H1 (cell line): ENCODE data around the gene TMEM82. TPM values are rescaled to one million over a fixed set of nuclear protein-coding genes. Genes with fewer than 3 reads are reported as not detected.

Experiments
- CTCF ChIA-PET: fragments of 300-600 bp; sonication (Branson Sonifier 250); formaldehyde crosslinking; loops from one replicate; lab custom pipeline; 2021; ENCODE audit not compliant: partially characterized antibody; lab: Charles Lee
- POLR2A ChIA-PET: fragments of 300-600 bp; sonication (Branson Sonifier 250); formaldehyde crosslinking; loops from one replicate; lab custom pipeline; 2021; ENCODE audit warnings: inconsistent platforms; ENCODE audit not compliant: partially characterized antibody; lab: Charles Lee
- DNase-seq, 2 experiments: peaks; one replicate each; pipeline versions ENCODE4 v3.0.0 to v3.0.0-alpha.2; 2010 to 2022; ENCODE audit warnings: low spot score in 2 of 2, low read depth in 1 of 2, mixed read lengths in 1 of 2
- FAIRE-seq: peaks from 2 replicates; lab custom pipeline; 2011; peaks lifted over from hg19 to GRCh38; lab: Jason Lieb, UNC
- H2AFZ ChIP-seq: 2 replicates; pipeline ENCODE4 v1.8.1; 2012; ENCODE audit warnings: low read length, inconsistent platforms
- H2AK5ac ChIP-seq: 2 replicates; pipeline ENCODE4 v1.6.1; 2013; ENCODE audit warnings: low read depth, low read length
- H2BK120ac ChIP-seq: replicated peaks from 2 replicates; pipeline ENCODE3; 2013; ENCODE audit warnings: low read depth, low read length, inconsistent platforms
- H2BK12ac ChIP-seq: 2 replicates; pipeline ENCODE4 v1.6.1; 2013; ENCODE audit warnings: low read depth, low read length
- H2BK15ac ChIP-seq: 2 replicates; pipeline ENCODE4 v1.6.1; 2013; ENCODE audit warnings: low read length
- H2BK20ac ChIP-seq: 2 replicates; pipeline ENCODE4 v1.6.1; 2013; ENCODE audit warnings: low read length
- H2BK5ac ChIP-seq: 2 replicates; pipeline ENCODE4 v1.6.1; 2013; ENCODE audit warnings: low read depth, low read length
- H3K14ac ChIP-seq: 2 replicates; pipeline ENCODE4 v1.6.1; 2013; ENCODE audit warnings: inconsistent platforms; ENCODE audit not compliant: insufficient read length
- H3K18ac ChIP-seq: 2 replicates; pipeline ENCODE4 v1.6.1; 2013; ENCODE audit warnings: low read length; ENCODE audit errors: extremely low read depth
- H3K23ac ChIP-seq: 2 replicates; pipeline ENCODE4 v1.6.1; 2013; ENCODE audit warnings: inconsistent platforms; ENCODE audit not compliant: insufficient read length
- H3K23me2 ChIP-seq: 2 replicates; pipeline ENCODE4 v1.6.1; 2013; ENCODE audit warnings: low read depth, low read length
- H3K27ac ChIP-seq: 2 replicates; pipeline ENCODE4 v1.6.1; 2011; ENCODE audit warnings: low read depth, low read length, inconsistent platforms
- H3K27me3 ChIP-seq, 4 experiments: replicated peaks in 1 of 4; 1 replicate in 1 of 4; 2 replicates in 3 of 4; pipeline versions ENCODE4 v1.6.1 to v1.8.1; 2011 to 2013; ENCODE audit warnings: low read length in 3 of 4, mild to moderate bottlenecking in 3 of 4, inconsistent platforms in 2 of 4, mixed read lengths in 2 of 4, moderate library complexity in 1 of 4; ENCODE audit not compliant: control insufficient read depth in 3 of 4, insufficient read depth in 3 of 4; ENCODE audit errors: extremely low read depth in 1 of 4
- H3K36me3 ChIP-seq, 4 experiments: 2 replicates each; pipeline versions ENCODE4 v1.6.1 to v1.8.1; 2011 to 2013; ENCODE audit warnings: mild to moderate bottlenecking in 4 of 4, low read length in 3 of 4, moderate library complexity in 2 of 4, control low read depth in 1 of 4, inconsistent platforms in 1 of 4; ENCODE audit not compliant: insufficient read depth in 4 of 4, control insufficient read depth in 2 of 4
- H3K4ac ChIP-seq: replicated peaks from 2 replicates; pipeline ENCODE3; 2013; ENCODE audit warnings: low read length, low read depth, mixed read lengths, inconsistent platforms; ENCODE audit not compliant: insufficient read length
- H3K4me1 ChIP-seq, 4 experiments: replicated peaks in 1 of 4; 1 replicate in 1 of 4; 2 replicates in 3 of 4; pipeline versions ENCODE4 v1.6.1 to v1.8.1; 2011 to 2013; ENCODE audit warnings: low read length in 3 of 4, inconsistent platforms in 2 of 4, mixed read lengths in 1 of 4; ENCODE audit not compliant: insufficient read depth in 4 of 4, control insufficient read depth in 3 of 4
- H3K4me2 ChIP-seq, 2 experiments: 2 replicates each; pipeline versions ENCODE4 v1.6.1 to v1.8.1; 2011 to 2013; ENCODE audit warnings: low read depth in 2 of 2, low read length in 2 of 2, control low read depth in 1 of 2, inconsistent platforms in 1 of 2, mild to moderate bottlenecking in 1 of 2; ENCODE audit not compliant: insufficient read depth in 1 of 2
- H3K4me3 ChIP-seq, 4 experiments: fragments of 200-600, 300-600 bp in 1 of 4; sonication (generic), shearing (Covaris generic), sonication (Bioruptor Twin) in 1 of 4; 2 replicates each; pipeline versions ENCODE4 v1.5.1 to v1.8.1; 2011 to 2016; ENCODE audit warnings: low read length in 4 of 4, low read depth in 3 of 4, control low read depth in 2 of 4, inconsistent platforms in 2 of 4, mild to moderate bottlenecking in 2 of 4, mixed read lengths in 1 of 4, moderate library complexity in 1 of 4; ENCODE audit not compliant: insufficient read depth in 2 of 4; ENCODE audit errors: extremely low read depth in 1 of 4
- H3K56ac ChIP-seq: replicated peaks from 2 replicates; pipeline ENCODE3; 2013; ENCODE audit warnings: low read depth, mild to moderate bottlenecking, mixed read lengths, low read length, inconsistent platforms; ENCODE audit not compliant: insufficient read length
- H3K79me1 ChIP-seq: 2 replicates; pipeline ENCODE4 v1.6.1; 2013; ENCODE audit warnings: low read depth, low read length, control low read depth
- H3K79me2 ChIP-seq, 2 experiments: 2 replicates each; pipeline versions ENCODE4 v1.6.1 to v1.8.1; 2012 to 2013; ENCODE audit warnings: low read length in 2 of 2, mild to moderate bottlenecking in 2 of 2, inconsistent platforms in 1 of 2; ENCODE audit not compliant: insufficient read depth in 2 of 2, control insufficient read depth in 1 of 2
- H3K9ac ChIP-seq, 4 experiments: replicated peaks in 1 of 4; 1 replicate in 1 of 4; 2 replicates in 3 of 4; pipeline versions ENCODE4 v1.6.1 to v1.8.1; 2011 to 2013; ENCODE audit warnings: low read depth in 3 of 4, low read length in 3 of 4, control low read depth in 2 of 4, mild to moderate bottlenecking in 2 of 4, moderate library complexity in 2 of 4, inconsistent platforms in 1 of 4; ENCODE audit errors: extremely low read depth in 1 of 4
- H3K9me3 ChIP-seq, 2 experiments: 2 replicates each; pipeline versions ENCODE4 v1.6.1 to v1.8.1; 2012 to 2013; ENCODE audit warnings: mild to moderate bottlenecking in 2 of 2, moderate library complexity in 2 of 2, control low read depth in 1 of 2, inconsistent platforms in 1 of 2, low read depth in 1 of 2, low read length in 1 of 2, mixed read lengths in 1 of 2; ENCODE audit not compliant: insufficient read depth in 2 of 2
- H4K20me1 ChIP-seq, 2 experiments: replicated peaks in 1 of 2; 2 replicates each; pipeline versions ENCODE3 to v1.8.1; 2011 to 2013; ENCODE audit warnings: inconsistent platforms in 2 of 2, low read length in 2 of 2, mild to moderate bottlenecking in 1 of 2; ENCODE audit not compliant: insufficient read depth in 2 of 2, control insufficient read depth in 1 of 2
- H4K5ac ChIP-seq: 2 replicates; pipeline ENCODE4 v1.6.1; 2013; ENCODE audit warnings: low read length, low read depth, mixed read lengths, inconsistent platforms; ENCODE audit not compliant: insufficient read length
- H4K8ac ChIP-seq: 2 replicates; pipeline ENCODE4 v1.8.0; 2013; ENCODE audit warnings: mild to moderate bottlenecking, moderate library complexity, low read length, inconsistent platforms; ENCODE audit not compliant: insufficient read depth; ENCODE audit errors: extremely low read depth
- H4K91ac ChIP-seq: replicated peaks from 2 replicates; pipeline ENCODE3; 2013; ENCODE audit warnings: low read length, mixed read lengths, inconsistent platforms; ENCODE audit not compliant: insufficient read length
- KDM1A ChIP-seq: fragments of 200-600, 300-600 bp; sonication (generic); IDR thresholded peaks from 2 replicates; pipeline ENCODE4 v1.7.1; 2016; ENCODE audit warnings: mild to moderate bottlenecking, low read length, borderline replicate concordance
- POLR2AphosphoS5 ChIP-seq: IDR thresholded peaks from 2 replicates; pipeline ENCODE4 v1.6.1; 2011; ENCODE audit warnings: low read depth, low read length
- WGBS, 2 experiments: shearing (Covaris generic) in 1 of 2; methylation state at CpG; one replicate each; pipeline versions ENCODE4 v1.1.6 to v1.1.7; 2013 to 2015; ENCODE audit warnings: low lambda C conversion rate in 2 of 2, mixed read lengths in 2 of 2, inconsistent platforms in 1 of 2, low coverage in 1 of 2, missing lambda C conversion rate in 1 of 2; ENCODE audit not compliant: insufficient replicate concordance in 2 of 2, insufficient coverage in 1 of 2, insufficient read length in 1 of 2; ENCODE audit errors: extremely low coverage in 1 of 2, missing lambda C conversion rate in 1 of 2; 5-methylcytosine and 5-hydroxymethylcytosine counted together
- polyA plus RNA-seq, 7 experiments: library from polyadenylated mRNA; depleted of rRNA in 3 of 7; stranded (reverse) in 5 of 7; unstranded in 2 of 7; fragments of >200 nt in 5 of 7; fragments of 200-250 nt in 2 of 7; gene quantifications; 1 replicate in 5 of 7; 2 replicates in 1 of 7; 4 replicates in 1 of 7; pipeline versions ENCODE4 v1.2.1 to v1.2.3, GENCODE V29; 2011 to 2013; ENCODE audit warnings: missing spikeins in 2 of 7, mixed read lengths in 2 of 7
- total RNA-seq: library from RNA; stranded (reverse); fragmentation: NEBNext Ultra II Directional; extraction: Animal tissue kit (Norgen Biotek cat#: 25700); gene quantifications from 2 replicates; pipeline ENCODE4 v1.2.1, GENCODE V29; 2021

The TMEM82 gene
- total and polyA plus RNA-seq, 2 of the 8 experiments (the other 6 are each of a cell fraction or from before 2014, with no cell fraction given) = 0.32 to 2.1 TPM

GRCh38 chr1:15755021-15755645, 12.8 kb downstream of the TMEM82 start:
- FAIRE-seq (peak; percentile 55), DNase-seq (no peak)
- H2AK5ac ChIP-seq = no peak overlapping the region
- no peaks in the 10 kb centered on the region for H3K36me3 ChIP-seq
- H2BK5ac ChIP-seq = no peak overlapping the region
- H3K23me2 ChIP-seq = peaks cover 10% of the 10 kb centered on the region; the same call in 1 of the 2 replicates
- 0 out of 2 replicates have a peak overlapping the region, but pooled peaks have one; percentile 52 for H2BK12ac ChIP-seq
- H2BK120ac ChIP-seq = no peak overlapping the region
- no peak overlapping the region for H3K27ac ChIP-seq
- no peak overlapping the region for H3K23ac ChIP-seq
- peak overlapping the region; percentile 83; the same call in 1 of the 2 replicates for H2BK15ac ChIP-seq
- H3K18ac ChIP-seq = no peak overlapping the region
- H3K9ac ChIP-seq = no peak overlapping the region
- no peaks in the 10 kb centered on the region for H4K20me1 ChIP-seq
- 95% methylated on average over 2 of the region's 2 CpGs; no CpG with 5 or more reads in 1 of the 2 experiments for WGBS, 2 experiments
- CTCF ChIA-PET = interaction anchor here (0.8 to 1.2 kb wide), 3 partner anchors 8 to 36 kb away, joined by 4 to 5 read pairs (median 5); no protein-coding TSS in a partner anchor
- no peak overlapping the region for H3K4me2 ChIP-seq
- no peak overlapping the region for H3K14ac ChIP-seq
- H2BK20ac ChIP-seq = 0 out of 2 replicates have a peak overlapping the region, but pooled peaks have one; percentile 48
- H3K4me3 ChIP-seq = no peak overlapping the region
- no peak overlapping the region for H4K91ac ChIP-seq
- no peak overlapping the region for H2AFZ ChIP-seq
- H4K8ac ChIP-seq = no peak overlapping the region
- H3K27me3 ChIP-seq = no peaks in the 10 kb centered on the region
- no peak overlapping the region for H3K4ac ChIP-seq
- peaks cover 14 to 30% (median 23%) of the 10 kb centered on the region in 4 experiments for H3K4me1 ChIP-seq
- H3K56ac ChIP-seq = no peak overlapping the region
- peaks cover 3% of the 10 kb centered on the region; the same call in 1 of the 2 replicates for H3K79me1 ChIP-seq
- POLR2A ChIA-PET = interaction anchor here (1.6 to 2.4 kb wide), 3 partner anchors 7 to 171 kb away, joined by 3 to 8 read pairs (median 6); partner anchors contain the start of gene TMEM82
- H3K79me2 ChIP-seq = peaks cover 0 to 13% of the 10 kb centered on the region in 2 experiments; a peak in 1 of 4 replicates
- H3K9me3 ChIP-seq = no peaks in the 10 kb centered on the region
- H4K5ac ChIP-seq = no peak overlapping the region
- TF ChIP-seq POLR2AphosphoS5 = no peak
- peak; percentile 16; the same call in 1 of the 2 replicates for TF ChIP-seq KDM1A
- TF ChIP-seq, all 59 proteins: peak for 1
